K562 (cell line): Measurements from ENCODE around the gene CNPPD1.

Experiments
- CTCF ChIP-seq, 3 experiments: IDR thresholded peaks in 2 of 3; conservative IDR thresholded peaks in 1 of 3; 2 replicates each; pipeline ENCODE4 v1.5.1; 2011 to 2012; ENCODE audit warnings: low read length in 3 of 3, mild to moderate bottlenecking in 3 of 3, control low read depth in 2 of 3, improper control_type of control experiment in 1 of 3, inconsistent platforms in 1 of 3, low read depth in 1 of 3, mixed read lengths in 1 of 3, moderate library complexity in 1 of 3; ENCODE audit not compliant: insufficient read depth in 2 of 3
- ETV5 ChIP-seq: sonication (generic); formaldehyde crosslinking; IDR thresholded peaks from 2 replicates; pipeline ENCODE4 v1.4.0; 2020; ENCODE audit warnings: low read depth, mild to moderate bottlenecking, missing genetic modification reagents
- FOS ChIP-seq: IDR thresholded peaks from 3 replicates; pipeline ENCODE4 v1.6.1; 2011; ENCODE audit not compliant: insufficient read length; ENCODE audit errors: extremely low read depth
- HEY1 ChIP-seq: fragments of 250-450 bp; sonication (Bioruptor Pico); IDR thresholded peaks from 2 replicates; pipeline ENCODE4 v1.5.0; 2020; ENCODE audit warnings: mild to moderate bottlenecking, moderate library complexity, borderline replicate concordance
- HMG20A ChIP-seq: fragments of 450-650 bp; formaldehyde crosslinking; conservative IDR thresholded peaks from 2 replicates; pipeline ENCODE4 v1.4.0; 2020; ENCODE audit warnings: mild to moderate bottlenecking, mixed read lengths
- MEF2D ChIP-seq: conservative IDR thresholded peaks from 2 replicates; pipeline ENCODE4 v1.6.1; 2016; ENCODE audit warnings: low read depth, missing genetic modification characterization, missing compliant biosample characterization
- POLR2A ChIP-seq: fragments of 450-650 bp; conservative IDR thresholded peaks from 2 replicates; pipeline ENCODE4 v1.6.1; 2016
- PYGO2 ChIP-seq: fragments of 450-650 bp; IDR thresholded peaks from 2 replicates; pipeline ENCODE4 v1.6.1; 2016; ENCODE audit warnings: mild to moderate bottlenecking, missing genetic modification characterization, moderate library complexity, missing compliant biosample characterization
- SMARCA4 ChIP-seq: fragments of 450-650 bp; IDR thresholded peaks from 2 replicates; pipeline ENCODE4 v1.6.1; 2016
- ZBTB17 ChIP-seq: fragments of 450-650 bp; formaldehyde crosslinking; IDR thresholded peaks from 2 replicates; pipeline ENCODE4 v1.4.0; 2020; ENCODE audit warnings: mild to moderate bottlenecking
- ZMIZ1 ChIP-seq, 2 experiments: fragments of 150-350 bp in 1 of 2; IDR thresholded peaks; 2 replicates each; pipeline ENCODE4 v1.6.1; 2012 to 2016; ENCODE audit warnings: low read depth in 2 of 2, low read length in 2 of 2, mild to moderate bottlenecking in 1 of 2, moderate library complexity in 1 of 2
- ZSCAN29 ChIP-seq: fragments of 450-650 bp; IDR thresholded peaks from 2 replicates; pipeline ENCODE4 v1.6.1; 2017
- TF ChIP-seq, protein P1 (sequence below), 3 experiments: fragments of 200-800 bp in 1 of 3; fragments of 250-450 bp in 1 of 3; fragments of 450-650 bp in 1 of 3; sonication (Bioruptor Pico) in 1 of 3; sonication (Bioruptor generic) in 1 of 3; formaldehyde crosslinking in 1 of 3; IDR thresholded peaks; 2 replicates each; pipeline versions ENCODE4 v1.6.1 to v1.8.0; 2016 to 2022; ENCODE audit warnings: mild to moderate bottlenecking in 2 of 3, missing genetic modification characterization in 2 of 3, missing compliant biosample characterization in 1 of 3, moderate library complexity in 1 of 3
- TF ChIP-seq, protein P2 (sequence below): sonication (generic); formaldehyde crosslinking; IDR thresholded peaks from 2 replicates; pipeline ENCODE4 v1.8.1; 2023; ENCODE audit warnings: mild to moderate bottlenecking, missing genetic modification reagents

GRCh38 chr2:219129589-219129988, 47.1 kb downstream of the CNPPD1 start:
- TF ChIP-seq MEF2D (tag), result no peak
- TF ChIP-seq ZSCAN29, result no peak
- no peak for TF ChIP-seq SMARCA4
- TF ChIP-seq FOS, result no peak
- TF ChIP-seq ETV5 (CRISPR knock-in tag), result no peak
- TF ChIP-seq HMG20A, result no peak
- TF ChIP-seq HEY1, result no peak
- no peak for TF ChIP-seq ZBTB17 (CRISPR knock-in tag)
- no peak for TF ChIP-seq ZMIZ1 (IDR thresholded peaks at IDR 0.05; ENCODE audit: low read depth in 2 of 2, low read length in 2 of 2)
- TF ChIP-seq PYGO2 (tag), result no peak
- no peak for TF ChIP-seq CTCF (IDR thresholded peaks at IDR 0.05 in 2 of 3, conservative IDR thresholded peaks at IDR 0.05 in 1 of 3; ENCODE audit: insufficient read depth in 2 of 3, low read depth in 1 of 3, low read length in 3 of 3)
- no peak for TF ChIP-seq POLR2A
- TF ChIP-seq, protein P1, sequence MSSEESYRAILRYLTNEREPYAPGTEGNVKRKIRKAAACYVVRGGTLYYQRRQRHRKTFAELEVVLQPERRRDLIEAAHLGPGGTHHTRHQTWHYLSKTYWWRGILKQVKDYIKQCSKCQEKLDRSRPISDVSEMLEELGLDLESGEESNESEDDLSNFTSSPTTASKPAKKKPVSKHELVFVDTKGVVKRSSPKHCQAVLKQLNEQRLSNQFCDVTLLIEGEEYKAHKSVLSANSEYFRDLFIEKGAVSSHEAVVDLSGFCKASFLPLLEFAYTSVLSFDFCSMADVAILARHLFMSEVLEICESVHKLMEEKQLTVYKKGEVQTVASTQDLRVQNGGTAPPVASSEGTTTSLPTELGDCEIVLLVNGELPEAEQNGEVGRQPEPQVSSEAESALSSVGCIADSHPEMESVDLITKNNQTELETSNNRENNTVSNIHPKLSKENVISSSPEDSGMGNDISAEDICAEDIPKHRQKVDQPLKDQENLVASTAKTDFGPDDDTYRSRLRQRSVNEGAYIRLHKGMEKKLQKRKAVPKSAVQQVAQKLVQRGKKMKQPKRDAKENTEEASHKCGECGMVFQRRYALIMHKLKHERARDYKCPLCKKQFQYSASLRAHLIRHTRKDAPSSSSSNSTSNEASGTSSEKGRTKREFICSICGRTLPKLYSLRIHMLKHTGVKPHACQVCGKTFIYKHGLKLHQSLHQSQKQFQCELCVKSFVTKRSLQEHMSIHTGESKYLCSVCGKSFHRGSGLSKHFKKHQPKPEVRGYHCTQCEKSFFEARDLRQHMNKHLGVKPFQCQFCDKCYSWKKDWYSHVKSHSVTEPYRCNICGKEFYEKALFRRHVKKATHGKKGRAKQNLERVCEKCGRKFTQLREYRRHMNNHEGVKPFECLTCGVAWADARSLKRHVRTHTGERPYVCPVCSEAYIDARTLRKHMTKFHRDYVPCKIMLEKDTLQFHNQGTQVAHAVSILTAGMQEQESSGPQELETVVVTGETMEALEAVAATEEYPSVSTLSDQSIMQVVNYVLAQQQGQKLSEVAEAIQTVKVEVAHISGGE (CRISPR knock-in tag; IDR thresholded peaks at IDR 0.05), result no peak
- TF ChIP-seq, protein P2, sequence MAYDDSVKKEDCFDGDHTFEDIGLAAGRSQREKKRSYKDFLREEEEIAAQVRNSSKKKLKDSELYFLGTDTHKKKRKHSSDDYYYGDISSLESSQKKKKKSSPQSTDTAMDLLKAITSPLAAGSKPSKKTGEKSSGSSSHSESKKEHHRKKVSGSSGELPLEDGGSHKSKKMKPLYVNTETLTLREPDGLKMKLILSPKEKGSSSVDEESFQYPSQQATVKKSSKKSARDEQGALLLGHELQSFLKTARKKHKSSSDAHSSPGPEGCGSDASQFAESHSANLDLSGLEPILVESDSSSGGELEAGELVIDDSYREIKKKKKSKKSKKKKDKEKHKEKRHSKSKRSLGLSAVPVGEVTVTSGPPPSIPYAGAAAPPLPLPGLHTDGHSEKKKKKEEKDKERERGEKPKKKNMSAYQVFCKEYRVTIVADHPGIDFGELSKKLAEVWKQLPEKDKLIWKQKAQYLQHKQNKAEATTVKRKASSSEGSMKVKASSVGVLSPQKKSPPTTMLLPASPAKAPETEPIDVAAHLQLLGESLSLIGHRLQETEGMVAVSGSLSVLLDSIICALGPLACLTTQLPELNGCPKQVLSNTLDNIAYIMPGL, result no peak
